Ectodermal cell (in vitro differentiated cells): ENCODE results near the gene EFL1.
"Not testable (repeated sequence)": the region's sequence is repeated elsewhere in the genome, so short reads cannot be mapped to it uniquely, and the experiment has no call there.

Experiments
- H3K27ac ChIP-seq: 2 replicates; pipeline ENCODE4 v1.7.0; 2013; ENCODE audit warnings: mild to moderate bottlenecking, low read depth, low read length; ENCODE audit not compliant: insufficient read depth, poor library complexity, severe bottlenecking
- H3K27me3 ChIP-seq: 2 replicates; pipeline ENCODE4 v1.7.0; 2013; ENCODE audit warnings: mild to moderate bottlenecking, low read length; ENCODE audit not compliant: insufficient read depth, control insufficient read depth, poor library complexity, severe bottlenecking
- H3K36me3 ChIP-seq: one replicate; pipeline ENCODE4 v1.7.0; 2013; ENCODE audit warnings: low read length; ENCODE audit not compliant: control insufficient read depth, insufficient read depth
- H3K4me1 ChIP-seq: one replicate; pipeline ENCODE4 v1.7.0; 2013; ENCODE audit warnings: low read length; ENCODE audit not compliant: control insufficient read depth, insufficient read depth
- H3K4me3 ChIP-seq: 2 replicates; pipeline ENCODE4 v1.7.0; 2013; ENCODE audit warnings: low read depth, low read length, control low read depth; ENCODE audit not compliant: insufficient read depth
- H3K9me3 ChIP-seq: 2 replicates; pipeline ENCODE4 v1.7.0; 2013; ENCODE audit warnings: mild to moderate bottlenecking, low read length, moderate library complexity; ENCODE audit not compliant: control insufficient read depth
- WGBS, 2 experiments: methylation state at CpG; one replicate each; pipeline ENCODE4 v1.1.7; 2013; ENCODE audit warnings: missing lambda C conversion rate in 2 of 2; 5-methylcytosine and 5-hydroxymethylcytosine counted together

The EFL1 gene

DNA sequence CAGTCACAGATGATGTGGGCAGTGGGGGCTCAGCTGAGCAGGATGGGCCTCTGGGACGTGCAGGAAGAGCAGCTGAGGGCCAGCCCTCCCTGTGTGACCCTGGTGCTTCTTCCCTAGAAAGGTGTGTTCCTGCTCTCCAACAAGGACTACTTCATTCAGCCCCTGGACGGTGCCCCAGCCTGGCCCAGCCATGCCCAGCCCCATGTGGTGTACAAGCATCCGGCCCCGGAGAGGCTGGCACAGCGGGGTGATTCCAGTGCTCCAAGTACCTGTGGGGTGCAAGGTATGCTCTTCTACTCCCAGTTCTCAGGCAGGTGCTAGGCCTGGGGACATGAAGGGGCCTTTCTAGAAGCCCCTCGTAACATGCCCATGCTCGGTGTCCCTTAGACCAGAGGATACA lies 38.3 kb upstream of the EFL1 start:
- Histone ChIP-seq H3K27ac (no peak overlapping the region), H3K9me3 (no peaks in the 10 kb centered on the region), H3K4me3 (no peak overlapping the region), H3K36me3 (no peaks in the 10 kb centered on the region), H3K4me1 (no peaks in the 10 kb centered on the region), H3K27me3 (no peaks in the 10 kb centered on the region)
- WGBS, 2 experiments, result 92% methylated on average over 7 of the region's 7 CpGs

DNA sequence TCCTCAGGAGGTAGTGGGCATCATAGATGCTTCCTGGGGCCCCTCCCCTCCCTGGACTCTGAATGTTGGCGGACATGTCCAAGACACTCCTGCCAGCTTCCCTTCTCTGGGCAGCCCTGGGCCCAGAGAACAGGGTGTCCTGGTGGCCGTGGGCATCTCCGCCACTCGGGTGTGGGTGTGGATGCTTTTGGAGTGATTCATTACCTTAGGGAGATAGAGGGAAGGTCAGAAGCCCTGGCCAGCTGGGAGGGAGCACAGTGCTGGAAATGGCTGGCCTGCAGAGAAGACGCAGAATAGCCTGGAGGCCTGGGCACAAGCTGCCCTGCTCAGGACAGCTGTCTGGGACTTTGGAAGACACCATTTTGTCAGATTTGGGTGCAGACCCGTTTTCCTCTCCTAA lies 37.8 kb upstream of the EFL1 start:
- H3K36me3 ChIP-seq, H3K4me1 ChIP-seq, H3K9me3 ChIP-seq, H3K27ac ChIP-seq, H3K4me3 ChIP-seq, H3K27me3 ChIP-seq: not testable (repeated sequence)
- 91 to 93% methylated on average over 6 of the region's 6 CpGs for WGBS, 2 experiments

DNA sequence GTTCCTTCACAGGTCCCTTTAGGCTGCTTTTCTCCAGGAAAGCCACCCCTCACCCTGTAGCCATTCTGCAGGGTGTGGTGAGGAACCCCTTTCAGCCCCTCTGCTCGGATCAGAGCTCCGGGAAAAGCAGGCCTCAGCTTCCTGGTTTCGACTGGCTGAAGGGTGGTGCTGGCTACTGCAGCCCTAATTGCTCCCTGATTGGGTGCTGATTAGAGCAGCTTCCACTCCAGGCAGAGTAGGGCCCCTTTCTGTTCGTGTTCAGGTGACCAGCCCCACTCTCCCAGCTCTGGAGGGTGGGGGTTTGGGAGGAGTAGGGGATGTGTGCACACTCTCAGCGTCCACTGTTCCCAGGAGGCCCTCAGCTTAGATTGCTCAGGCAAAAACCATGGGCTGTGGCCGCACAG lies 37.0 kb upstream of the EFL1 start:
- H3K4me1 ChIP-seq, H3K4me3 ChIP-seq, H3K27ac ChIP-seq, H3K9me3 ChIP-seq, H3K36me3 ChIP-seq, H3K27me3 ChIP-seq: not testable (repeated sequence)
- WGBS, 2 experiments, result 82 to 94% methylated on average over 3 of the region's 6 CpGs

DNA sequence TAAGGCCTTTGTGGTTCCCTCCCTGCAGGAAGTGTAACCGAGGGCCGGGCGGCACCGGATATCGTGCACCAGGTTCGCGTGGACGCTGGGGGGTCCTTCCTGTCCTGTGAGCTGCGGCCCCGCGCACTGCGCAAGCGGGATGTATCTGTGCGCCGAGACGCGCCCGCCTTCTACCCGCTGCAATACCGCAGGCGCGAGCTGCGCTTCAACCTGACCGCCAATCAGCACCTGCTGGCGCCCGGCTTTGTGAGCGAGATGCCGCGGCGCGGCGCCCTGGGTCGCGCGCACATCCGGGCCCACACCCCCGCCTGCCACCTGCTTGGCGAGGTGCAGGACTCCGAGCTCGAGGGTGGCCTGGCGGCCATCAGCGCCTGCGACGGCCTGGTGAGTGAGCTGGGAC lies 36.0 kb upstream of the EFL1 start:
- no peaks in the 10 kb centered on the region for H3K27me3 ChIP-seq
- H3K27ac ChIP-seq, result no peak overlapping the region
- H3K36me3 ChIP-seq, result no peaks in the 10 kb centered on the region
- H3K4me3 ChIP-seq, result no peak overlapping the region
- H3K9me3 ChIP-seq, result no peaks in the 10 kb centered on the region
- H3K4me1 ChIP-seq, result no peaks in the 10 kb centered on the region
- 95 to 97% methylated on average over 44 of the region's 44 CpGs for WGBS, 2 experiments

DNA sequence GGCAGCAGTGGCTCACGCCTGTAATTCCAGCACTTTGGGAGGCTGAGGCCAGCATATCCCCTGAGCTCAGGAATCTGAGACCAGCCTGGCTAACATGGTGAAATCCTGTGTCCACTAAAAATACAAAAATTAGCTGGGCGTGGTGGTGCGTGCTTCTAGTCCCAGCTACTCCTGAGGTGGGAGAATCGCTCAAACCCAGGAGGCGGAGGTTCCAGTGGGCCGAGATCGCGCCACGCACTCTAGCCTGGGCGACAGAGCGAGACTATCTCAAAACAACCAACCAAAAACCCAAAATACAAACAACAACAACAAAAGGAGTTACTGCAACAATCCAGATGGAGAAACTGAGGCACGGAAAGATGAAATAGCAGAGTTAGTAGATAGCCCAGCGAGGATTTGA lies 35.5 kb upstream of the EFL1 start:
- WGBS, 2 experiments, result 91 to 95% methylated on average over 13 of the region's 13 CpGs
- H3K27ac ChIP-seq, result no peak overlapping the region
- H3K36me3 ChIP-seq, result no peaks in the 10 kb centered on the region
- H3K4me1 ChIP-seq, result no peaks in the 10 kb centered on the region
- no peaks in the 10 kb centered on the region for H3K9me3 ChIP-seq
- no peak overlapping the region for H3K4me3 ChIP-seq
- H3K27me3 ChIP-seq, result no peaks in the 10 kb centered on the region

DNA sequence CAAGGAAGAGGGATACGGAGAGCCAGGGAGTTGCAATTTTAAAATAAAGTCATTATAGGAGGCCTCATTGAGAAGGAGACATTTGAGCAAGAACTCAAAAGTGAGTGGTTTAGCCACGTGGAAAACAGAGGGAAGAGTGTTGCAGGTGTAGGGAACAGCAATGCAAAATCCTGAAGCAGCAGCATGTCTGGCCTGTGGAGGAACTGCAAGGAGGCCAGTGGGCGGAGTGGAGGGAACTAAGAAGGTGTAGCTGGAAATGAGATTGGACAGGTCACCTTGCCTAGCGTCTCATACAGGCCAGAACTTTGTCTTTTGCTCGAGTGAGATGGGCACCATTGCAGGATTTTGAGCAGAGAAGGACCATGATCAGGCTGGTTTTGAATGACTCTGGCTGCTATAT lies 35.0 kb upstream of the EFL1 start:
- 90 to 94% methylated on average over 5 of the region's 5 CpGs for WGBS, 2 experiments
- Histone ChIP-seq H3K4me3 (no peak overlapping the region), H3K36me3 (no peaks in the 10 kb centered on the region), H3K9me3 (no peaks in the 10 kb centered on the region), H3K4me1 (no peaks in the 10 kb centered on the region), H3K27me3 (no peaks in the 10 kb centered on the region), H3K27ac (no peak overlapping the region)

DNA sequence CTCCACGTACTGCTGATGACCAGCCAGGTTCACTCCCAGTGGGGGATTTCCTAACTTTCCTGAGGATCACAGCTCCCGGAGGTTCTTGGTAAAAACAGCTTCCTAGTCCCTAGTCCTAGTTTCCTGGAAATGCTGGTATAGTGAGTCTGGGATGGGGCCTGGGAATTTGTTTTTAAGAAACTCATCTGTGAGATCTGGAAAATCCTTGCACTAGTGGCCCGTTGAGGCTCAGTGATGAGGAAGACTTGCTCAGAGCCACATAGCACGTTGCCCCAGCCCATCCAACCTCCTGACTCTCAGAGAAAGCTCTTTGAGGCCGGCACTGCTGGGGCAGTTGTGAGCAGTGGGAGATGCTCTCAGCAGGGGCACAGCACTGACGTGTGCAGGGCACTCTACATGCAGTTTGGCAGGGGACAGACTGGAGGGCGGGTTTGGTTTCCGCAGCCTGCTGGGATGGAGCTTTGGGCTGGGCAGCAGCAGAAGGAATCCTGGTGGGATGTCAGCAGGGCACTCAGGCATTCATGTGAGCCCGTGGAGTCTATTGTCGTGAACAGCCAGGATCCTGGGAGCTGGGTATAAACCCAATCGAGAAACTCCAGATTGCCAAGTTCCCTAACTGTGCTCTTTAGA lies 31.6 kb upstream of the EFL1 start:
- Histone ChIP-seq H3K36me3 (no peaks in the 10 kb centered on the region), H3K4me1 (no peaks in the 10 kb centered on the region), H3K27me3 (no peaks in the 10 kb centered on the region), H3K27ac (no peak overlapping the region), H3K9me3 (no peaks in the 10 kb centered on the region), H3K4me3 (no peak overlapping the region)
- WGBS, 2 experiments, result 25 to 29% methylated on average over 11 of the region's 11 CpGs

DNA sequence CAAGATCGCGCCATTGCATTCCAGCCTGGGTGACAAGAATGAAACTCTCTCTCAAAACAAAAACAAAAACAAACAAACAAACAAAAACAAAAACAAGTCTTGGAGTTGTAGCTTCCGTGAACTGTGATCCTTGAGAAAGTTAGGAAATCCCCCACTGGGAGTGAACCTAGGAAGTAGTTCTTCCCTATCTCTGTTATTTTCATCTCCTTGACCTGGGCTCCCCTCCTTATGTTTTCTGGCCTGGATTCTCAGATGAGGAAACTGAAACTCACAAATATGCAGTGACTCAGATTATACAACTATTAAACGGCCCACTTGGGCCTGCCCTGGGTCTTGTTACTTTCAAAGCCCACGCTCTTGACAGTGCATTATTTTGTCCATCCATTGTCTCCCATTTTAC lies 29.7 kb upstream of the EFL1 start:
- WGBS, 2 experiments, result 91 to 94% methylated on average over 5 of the region's 5 CpGs
- H3K36me3 ChIP-seq, result no peaks in the 10 kb centered on the region
- H3K4me1 ChIP-seq, result no peaks in the 10 kb centered on the region
- H3K27ac ChIP-seq, result no peak overlapping the region
- H3K27me3 ChIP-seq, result no peaks in the 10 kb centered on the region
- no peaks in the 10 kb centered on the region for H3K9me3 ChIP-seq
- H3K4me3 ChIP-seq, result no peak overlapping the region

DNA sequence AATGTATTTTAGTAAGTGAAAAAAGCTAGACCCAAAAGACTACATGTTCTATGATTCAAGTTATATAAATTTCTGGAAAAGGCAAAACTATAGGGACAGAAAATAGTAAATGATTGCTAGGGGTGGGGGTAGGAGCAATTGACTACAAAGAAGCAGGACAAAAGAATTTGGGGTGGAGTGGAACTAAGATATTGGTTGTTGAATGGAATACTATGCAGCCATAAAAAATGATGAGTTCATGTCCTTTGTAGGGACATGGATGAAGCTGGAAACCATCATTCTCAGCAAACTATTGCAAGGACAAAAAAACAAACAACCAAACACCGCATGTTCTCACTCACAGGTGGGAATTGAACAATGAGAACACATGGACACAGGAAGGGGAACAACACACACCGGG lies 25.7 kb upstream of the EFL1 start:
- WGBS, 2 experiments, result 89% methylated on average over 2 of the region's 2 CpGs; no CpG with 5 or more reads in 1 of the 2 experiments
- not testable (repeated sequence) for H3K4me3 ChIP-seq, H3K27me3 ChIP-seq, H3K4me1 ChIP-seq, H3K27ac ChIP-seq, H3K36me3 ChIP-seq, H3K9me3 ChIP-seq

DNA sequence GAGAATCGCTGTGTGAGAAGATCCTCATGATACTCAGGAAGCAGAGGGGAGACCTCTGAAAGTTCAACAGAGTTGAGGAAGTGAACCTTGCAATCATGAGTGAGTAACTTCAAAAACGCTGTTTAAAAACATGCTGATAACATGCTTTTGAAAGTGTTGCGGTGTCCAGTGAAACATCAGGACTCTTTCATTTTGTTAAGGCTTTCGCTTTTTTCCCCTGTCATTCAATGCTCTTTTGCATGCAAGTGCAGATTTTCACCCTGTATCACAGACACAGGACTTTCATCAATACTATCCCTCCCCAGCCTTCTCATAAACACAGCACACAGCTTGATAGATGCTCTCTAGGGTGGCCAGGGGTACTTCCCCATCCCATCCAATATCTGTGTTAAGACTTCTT lies 23.9 kb upstream of the EFL1 start:
- H3K27me3 ChIP-seq, H3K9me3 ChIP-seq, H3K4me3 ChIP-seq, H3K27ac ChIP-seq, H3K36me3 ChIP-seq, H3K4me1 ChIP-seq: not testable (repeated sequence)
- 94 to 98% methylated on average over 4 of the region's 4 CpGs for WGBS, 2 experiments

DNA sequence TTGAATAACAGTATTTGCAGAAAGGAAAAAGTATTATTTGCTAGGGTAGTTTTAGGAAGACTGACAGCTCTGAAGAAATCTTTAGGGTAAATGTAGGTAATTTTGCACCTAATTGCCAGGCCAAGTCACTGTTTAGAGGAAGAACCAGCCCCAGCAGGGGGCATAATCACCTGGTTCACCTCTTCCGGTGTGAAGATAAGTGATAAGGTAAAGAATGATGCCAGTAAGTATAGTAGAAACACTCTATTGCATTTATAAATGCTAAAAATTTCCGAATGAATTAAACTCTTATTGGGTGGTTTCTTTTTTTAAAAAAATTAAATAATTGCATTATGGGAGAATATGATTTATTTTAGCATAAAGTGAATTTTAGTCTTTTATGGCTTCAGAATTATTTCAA lies 21.8 kb upstream of the EFL1 start:
- H3K27me3 ChIP-seq, H3K9me3 ChIP-seq, H3K4me3 ChIP-seq, H3K4me1 ChIP-seq, H3K27ac ChIP-seq, H3K36me3 ChIP-seq: not testable (repeated sequence)
- no CpG with 5 or more reads among the region's 2 CpGs for WGBS, 2 experiments
